B cell (primary cell): Measurements from ENCODE around the gene NPIPA3. TPM values are rescaled to one million over a fixed set of nuclear protein-coding genes. Genes with fewer than 3 reads are reported as not detected.
"Not testable (repeated sequence)": the region's sequence is repeated elsewhere in the genome, so short reads cannot be mapped to it uniquely, and the experiment has no call there.

Experiments
- ATAC-seq: fragments of 200-7000 bp; cut with Tn5 transposase; one replicate; pipeline ENCODE4 v1.10.0; 2021; ENCODE audit warnings: low read depth, mild to moderate bottlenecking, moderate number of reproducible peaks, moderate library complexity
- CTCF ChIA-PET: fragments of 350-600 bp; sonication (Branson Sonifier 250); formaldehyde crosslinking; loops from one replicate; lab custom pipeline; 2021; ENCODE audit warnings: antibody characterized with exemption, inconsistent platforms; lab: Charles Lee
- POLR2A ChIA-PET: fragments of 350-600 bp; sonication (Branson Sonifier 250); formaldehyde crosslinking; loops from one replicate; lab custom pipeline; 2021; ENCODE audit warnings: antibody characterized with exemption; lab: Charles Lee
- DNase-seq: peaks from one replicate; pipeline ENCODE4 v3.0.0; 2013
- H2AFZ ChIP-seq: 2 replicates; pipeline ENCODE4 v1.6.1; 2012; ENCODE audit warnings: mild to moderate bottlenecking, low read depth, low read length; ENCODE audit not compliant: insufficient read depth, poor library complexity, severe bottlenecking
- H3K27ac ChIP-seq, 2 donors: 1 replicate in 1 of 2; 2 replicates in 1 of 2; pipeline ENCODE4 v1.5.1; 2012 to 2013; ENCODE audit warnings: low read length in 2 of 2, mild to moderate bottlenecking in 2 of 2, moderate library complexity in 1 of 2
- H3K27me3 ChIP-seq, 4 experiments: fragments of 200-600 bp in 1 of 4; sonication (generic) in 1 of 4; replicated peaks in 1 of 4; 1 replicate in 2 of 4; 2 replicates in 2 of 4; pipeline versions ENCODE4 v1.6.1 to v1.7.0; 2013 to 2016; ENCODE audit warnings: low read length in 3 of 4, mild to moderate bottlenecking in 2 of 4, mixed read lengths in 1 of 4, moderate library complexity in 1 of 4; ENCODE audit not compliant: insufficient read depth in 4 of 4, control insufficient read depth in 3 of 4; ENCODE audit errors: control extremely low read depth in 1 of 4
- H3K36me3 ChIP-seq, 2 experiments: replicated peaks in 1 of 2; 1 replicate in 1 of 2; 2 replicates in 1 of 2; pipeline versions ENCODE4 v1.6.1 to v1.7.1; 2013; ENCODE audit warnings: low read length in 1 of 2; ENCODE audit not compliant: insufficient read depth in 2 of 2, control insufficient read depth in 1 of 2; ENCODE audit errors: control extremely low read depth in 1 of 2, extremely low read depth in 1 of 2
- H3K4me1 ChIP-seq, 2 donors: fragments of 200-600 bp in 1 of 2; sonication (generic) in 1 of 2; 1 replicate in 1 of 2; 2 replicates in 1 of 2; pipeline versions ENCODE4 v1.5.1 to v1.6.1; 2013 to 2017; ENCODE audit warnings: low read length in 2 of 2; ENCODE audit not compliant: control insufficient read depth in 2 of 2, insufficient read depth in 2 of 2
- H3K4me2 ChIP-seq: replicated peaks from 2 replicates; pipeline ENCODE3; 2012; ENCODE audit warnings: mild to moderate bottlenecking, low read depth, low read length; ENCODE audit not compliant: poor library complexity, severe bottlenecking
- H3K4me3 ChIP-seq, 5 experiments: fragments of 200-600 bp in 1 of 5; sonication (generic) in 1 of 5; 1 replicate in 3 of 5; 2 replicates in 2 of 5; pipeline versions ENCODE4 v1.5.1 to v1.7.0; 2011 to 2016; ENCODE audit warnings: low read length in 4 of 5, mild to moderate bottlenecking in 4 of 5, low read depth in 2 of 5, control low read depth in 1 of 5, moderate library complexity in 1 of 5; ENCODE audit not compliant: insufficient read depth in 1 of 5; ENCODE audit errors: control extremely low read depth in 1 of 5, extremely low read depth in 1 of 5
- H3K79me2 ChIP-seq: fragments of 200-600 bp; sonication (generic); one replicate; pipeline ENCODE4 v1.6.0; 2016; ENCODE audit warnings: low read length; ENCODE audit not compliant: control insufficient read depth, insufficient read depth
- H3K9ac ChIP-seq: fragments of 200-600 bp; sonication (generic); 2 replicates; pipeline ENCODE4 v1.6.1; 2017; ENCODE audit warnings: mild to moderate bottlenecking, low read length, moderate library complexity
- H3K9me3 ChIP-seq, 3 donors: one replicate each; pipeline versions ENCODE4 v1.6.1 to v1.7.1; 2013; ENCODE audit warnings: low read length in 2 of 3; ENCODE audit not compliant: control insufficient read depth in 2 of 3, insufficient read depth in 1 of 3; ENCODE audit errors: control extremely low read depth in 1 of 3
- H4K20me1 ChIP-seq: 2 replicates; pipeline ENCODE4 v1.6.0; 2012; ENCODE audit warnings: mild to moderate bottlenecking, low read length; ENCODE audit not compliant: insufficient read depth, control insufficient read depth, poor library complexity, severe bottlenecking
- H3K27ac Mint-ChIP-seq: one replicate; pipeline ENCODE4 v1.8.0; 2021; ENCODE audit warnings: mixed read lengths
- H3K27me3 Mint-ChIP-seq: one replicate; pipeline ENCODE4 v1.8.0; 2021; ENCODE audit warnings: mixed read lengths
- H3K4me1 Mint-ChIP-seq: one replicate; pipeline ENCODE4 v1.8.0; 2021; ENCODE audit warnings: mixed read lengths
- H3K4me3 Mint-ChIP-seq: one replicate; pipeline ENCODE4 v1.8.0; 2021; ENCODE audit warnings: mixed read lengths
- H3K9me3 Mint-ChIP-seq: one replicate; pipeline ENCODE4 v1.8.0; 2022; ENCODE audit warnings: mixed read lengths; ENCODE audit not compliant: insufficient read depth
- WGBS: methylation state at CpG from one replicate; pipeline ENCODE4 v1.1.5; 2013; ENCODE audit warnings: missing lambda C conversion rate; ENCODE audit not compliant: insufficient coverage; 5-methylcytosine and 5-hydroxymethylcytosine counted together
- intact Hi-C: fragments of 100-400 bp; cut with micrococcal nuclease; formaldehyde crosslinking; loops from one replicate; pipeline ENCODE4 v1.10.0; 2022
- polyA plus RNA-seq: library from polyadenylated mRNA; depleted of rRNA; stranded (reverse); fragments of >200 nt; gene quantifications from 2 replicates; pipeline ENCODE4 v1.2.3, GENCODE V29; 2012
- total RNA-seq, 2 donors: library from RNA; stranded (reverse); fragments of 120-200 nt in 1 of 2; gene quantifications; 1 replicate in 1 of 2; 2 replicates in 1 of 2; pipeline versions ENCODE4 v1.2.3 to v1.2.4, GENCODE V29; 2013 to 2022

The NPIPA3 gene
- total and polyA plus RNA-seq, 2 donors (not counting 1 experiment from before 2014, with no cell fraction given) = 1.4 to 3.7 TPM

DNA sequence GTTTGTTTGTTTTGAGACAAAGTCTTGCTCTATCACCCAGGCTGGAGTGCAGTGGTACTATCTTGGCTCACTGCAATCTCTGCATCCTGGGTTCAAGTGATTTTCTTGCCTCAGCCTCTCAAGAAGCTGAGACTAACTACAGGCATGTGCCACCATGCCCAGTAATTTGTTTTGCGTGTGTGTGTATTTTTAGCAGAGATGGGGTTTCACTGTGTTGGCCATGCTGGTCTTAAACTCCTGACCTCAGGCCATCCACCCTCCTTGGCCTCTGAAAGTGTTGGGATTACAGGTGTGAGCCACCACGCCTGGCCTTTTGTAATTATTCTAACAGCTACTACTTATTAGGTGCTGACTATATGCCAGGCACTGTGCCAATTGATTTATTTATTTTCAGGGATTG, 72.4 kb downstream of the NPIPA3 start:
- H3K4me2 ChIP-seq, H3K4me3 ChIP-seq, CTCF ChIA-PET, H3K9me3 Mint-ChIP-seq, H3K79me2 ChIP-seq, DNase-seq, POLR2A ChIA-PET, H3K9ac ChIP-seq, H4K20me1 ChIP-seq, H3K27ac ChIP-seq, H3K4me3 Mint-ChIP-seq, intact Hi-C loops, ATAC-seq, H3K36me3 ChIP-seq, H3K9me3 ChIP-seq, H3K4me1 Mint-ChIP-seq, H3K27me3 ChIP-seq, H3K4me1 ChIP-seq, H3K27ac Mint-ChIP-seq, H2AFZ ChIP-seq, H3K27me3 Mint-ChIP-seq: not testable (repeated sequence)
- no CpG with 5 or more reads among the region's 2 CpGs for WGBS

Other genes with a start within 250 kb of the NPIPA3 start
- gene PARN, start 73.2 kb upstream of the NPIPA3 start, total RNA-seq = 61.5 and 62.2 TPM in 2 replicates
- gene PARN, start 73.2 kb upstream of the NPIPA3 start, polyA plus RNA-seq = 25.3 and 29.8 TPM in 2 replicates
- gene BFAR, start 70.5 kb upstream of the NPIPA3 start, total RNA-seq = 72.9 and 73.5 TPM in 2 replicates
- gene BFAR, start 70.5 kb upstream of the NPIPA3 start, polyA plus RNA-seq = 26.3 and 30.7 TPM in 2 replicates
- not detected in 2 replicates for gene PLA2G10, start 9.1 kb upstream of the NPIPA3 start, total RNA-seq
- gene PLA2G10, start 9.1 kb upstream of the NPIPA3 start, polyA plus RNA-seq = not detected in 2 replicates
- 4.9 and 5.1 TPM in 2 replicates for gene NPIPA2, start 39.1 kb downstream of the NPIPA3 start, total RNA-seq
- 1.5 and 3.9 TPM in 2 replicates for gene NPIPA2, start 39.1 kb downstream of the NPIPA3 start, polyA plus RNA-seq
- 39.7 and 42.5 TPM in 2 replicates for gene NOMO1, start 130.3 kb downstream of the NPIPA3 start, total RNA-seq
- gene NOMO1, start 130.3 kb downstream of the NPIPA3 start, polyA plus RNA-seq = 28.0 and 29.3 TPM in 2 replicates
- 170 and 171 TPM in 2 replicates for gene NPIPA1, start 234.0 kb downstream of the NPIPA3 start, total RNA-seq
- gene NPIPA1, start 234.0 kb downstream of the NPIPA3 start, polyA plus RNA-seq = 97.9 and 140 TPM in 2 replicates